Parathyroid adenoma (tissue), 2 donors: Measurements from ENCODE around the gene PLD4.

Experiments
- H2AFZ ChIP-seq: fragments of 300-600 bp; sonication (generic); one replicate; pipeline ENCODE4 v1.7.0; 2017; ENCODE audit warnings: antibody characterized with exemption, mild to moderate bottlenecking
- H3K27ac ChIP-seq: fragments of 300-600 bp; sonication (generic); one replicate; pipeline ENCODE4 v1.7.0; 2017
- H3K27me3 ChIP-seq: fragments of 300-600 bp; sonication (generic); one replicate; pipeline ENCODE4 v1.7.0; 2017; ENCODE audit warnings: low read length; ENCODE audit not compliant: control insufficient read depth, insufficient read depth
- H3K36me3 ChIP-seq: fragments of 300-600 bp; sonication (generic); one replicate; pipeline ENCODE4 v1.7.0; 2017; ENCODE audit warnings: low read length; ENCODE audit not compliant: control insufficient read depth, insufficient read depth
- H3K4me1 ChIP-seq: fragments of 300-600 bp; sonication (generic); one replicate; pipeline ENCODE4 v1.7.0; 2017; ENCODE audit warnings: control low read depth
- H3K4me2 ChIP-seq: fragments of 300-600 bp; sonication (generic); one replicate; pipeline ENCODE4 v1.7.0; 2017; ENCODE audit warnings: low read length
- H3K4me3 ChIP-seq: fragments of 300-600 bp; sonication (generic); one replicate; pipeline ENCODE4 v1.7.0; 2017; ENCODE audit warnings: low read depth, low read length
- H3K79me2 ChIP-seq: fragments of 300-600 bp; sonication (generic); one replicate; pipeline ENCODE4 v1.7.0; 2017; ENCODE audit warnings: control low read depth
- H3K9ac ChIP-seq: fragments of 300-600 bp; sonication (generic); one replicate; pipeline ENCODE4 v1.7.0; 2017; ENCODE audit warnings: mild to moderate bottlenecking
- H3K9me3 ChIP-seq: fragments of 300-600 bp; sonication (generic); one replicate; pipeline ENCODE4 v1.7.0; 2017; ENCODE audit warnings: low read length; ENCODE audit not compliant: control insufficient read depth
- TF ChIP-seq, protein P1 (sequence below): fragments of 300-600 bp; sonication (generic); IDR thresholded peaks from one replicate; pipeline ENCODE4 v1.7.0; 2017; ENCODE audit warnings: antibody characterized with exemption, mild to moderate bottlenecking
- donor health status: primary hyperparathyroidism.

The PLD4 gene

DNA sequence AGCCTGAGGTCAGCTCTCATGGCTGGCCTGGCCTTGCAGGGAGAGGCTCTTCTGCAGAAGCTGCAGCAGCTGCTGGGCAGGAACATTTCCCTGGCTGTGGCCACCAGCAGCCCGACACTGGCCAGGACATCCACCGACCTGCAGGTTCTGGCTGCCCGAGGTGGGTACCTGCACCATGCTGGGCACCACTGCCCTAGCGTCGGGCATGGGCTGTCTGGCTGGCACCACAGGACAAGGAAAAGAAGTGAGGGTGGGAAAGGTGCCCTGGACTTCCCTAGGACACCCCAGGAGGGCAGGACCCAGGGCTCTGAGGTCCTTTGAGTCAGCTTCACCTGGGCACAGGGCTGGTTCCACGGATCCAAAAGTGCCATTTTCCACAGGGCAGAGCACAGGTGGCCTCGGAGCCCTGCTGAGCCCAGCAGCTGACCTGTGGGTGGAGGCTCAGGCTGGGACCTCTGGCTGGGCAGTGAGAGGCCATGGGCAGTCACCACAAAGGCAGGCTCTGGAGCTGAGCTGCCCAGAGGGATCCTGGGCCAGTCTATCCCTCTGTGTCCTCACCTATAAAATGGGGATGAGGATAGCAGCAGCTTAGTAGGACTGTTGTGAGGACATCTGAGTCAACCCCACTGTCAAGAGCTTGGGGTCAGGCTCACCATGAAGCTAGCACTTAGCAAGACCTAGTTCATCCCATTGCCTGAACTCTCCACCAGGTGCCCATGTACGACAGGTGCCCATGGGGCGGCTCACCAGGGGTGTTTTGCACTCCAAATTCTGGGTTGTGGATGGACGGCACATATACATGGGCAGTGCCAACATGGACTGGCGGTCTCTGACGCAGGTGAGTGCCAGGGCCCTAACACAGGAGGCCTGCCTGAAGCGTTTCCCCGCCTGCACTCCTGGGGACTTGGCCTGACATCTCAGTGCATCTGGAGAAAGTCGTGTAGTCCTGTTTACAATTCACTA, 4.9 kb downstream of the PLD4 start:
- TF ChIP-seq, protein P1, sequence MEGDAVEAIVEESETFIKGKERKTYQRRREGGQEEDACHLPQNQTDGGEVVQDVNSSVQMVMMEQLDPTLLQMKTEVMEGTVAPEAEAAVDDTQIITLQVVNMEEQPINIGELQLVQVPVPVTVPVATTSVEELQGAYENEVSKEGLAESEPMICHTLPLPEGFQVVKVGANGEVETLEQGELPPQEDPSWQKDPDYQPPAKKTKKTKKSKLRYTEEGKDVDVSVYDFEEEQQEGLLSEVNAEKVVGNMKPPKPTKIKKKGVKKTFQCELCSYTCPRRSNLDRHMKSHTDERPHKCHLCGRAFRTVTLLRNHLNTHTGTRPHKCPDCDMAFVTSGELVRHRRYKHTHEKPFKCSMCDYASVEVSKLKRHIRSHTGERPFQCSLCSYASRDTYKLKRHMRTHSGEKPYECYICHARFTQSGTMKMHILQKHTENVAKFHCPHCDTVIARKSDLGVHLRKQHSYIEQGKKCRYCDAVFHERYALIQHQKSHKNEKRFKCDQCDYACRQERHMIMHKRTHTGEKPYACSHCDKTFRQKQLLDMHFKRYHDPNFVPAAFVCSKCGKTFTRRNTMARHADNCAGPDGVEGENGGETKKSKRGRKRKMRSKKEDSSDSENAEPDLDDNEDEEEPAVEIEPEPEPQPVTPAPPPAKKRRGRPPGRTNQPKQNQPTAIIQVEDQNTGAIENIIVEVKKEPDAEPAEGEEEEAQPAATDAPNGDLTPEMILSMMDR: no peak
- no peaks in the 10 kb centered on the region for H3K79me2 ChIP-seq
- H3K36me3 ChIP-seq: no peaks in the 10 kb centered on the region
- no peak overlapping the region for H3K4me2 ChIP-seq
- H3K9me3 ChIP-seq: no peaks in the 10 kb centered on the region
- H3K9ac ChIP-seq: no peak overlapping the region
- no peak overlapping the region for H3K4me3 ChIP-seq
- H3K27ac ChIP-seq: no peak overlapping the region
- H3K4me1 ChIP-seq: peaks cover 8% of the 10 kb centered on the region
- no peak overlapping the region for H2AFZ ChIP-seq
- no peaks in the 10 kb centered on the region for H3K27me3 ChIP-seq

DNA sequence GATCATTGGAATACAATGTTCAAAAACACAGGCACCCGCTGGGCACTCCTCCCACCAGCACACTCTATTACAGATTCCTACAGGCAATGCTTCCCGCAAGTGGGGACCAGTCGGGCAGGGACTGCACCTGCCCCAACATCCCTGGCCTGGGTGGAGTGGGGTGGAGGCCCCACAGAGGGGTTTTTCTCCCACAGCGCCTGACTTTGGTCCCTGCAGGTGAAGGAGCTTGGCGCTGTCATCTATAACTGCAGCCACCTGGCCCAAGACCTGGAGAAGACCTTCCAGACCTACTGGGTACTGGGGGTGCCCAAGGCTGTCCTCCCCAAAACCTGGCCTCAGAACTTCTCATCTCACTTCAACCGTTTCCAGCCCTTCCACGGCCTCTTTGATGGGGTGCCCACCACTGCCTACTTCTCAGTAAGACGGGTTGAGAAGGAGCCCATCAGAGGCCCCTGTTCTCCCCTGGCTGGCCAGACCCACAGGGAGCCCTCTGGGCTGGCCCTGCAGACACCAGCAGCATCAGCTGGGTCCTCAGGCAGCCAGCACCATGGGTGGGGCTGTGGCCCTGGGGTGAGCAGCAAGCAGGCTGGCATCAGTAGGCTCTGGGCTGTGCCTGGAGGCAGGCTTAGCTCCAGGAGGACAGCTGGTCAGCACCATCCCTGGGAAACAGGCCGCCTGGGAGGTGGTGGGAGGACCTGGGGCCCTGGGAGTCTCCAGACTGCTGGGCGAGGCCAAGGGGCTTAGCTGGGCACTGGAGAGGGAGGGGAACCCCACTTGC, 6.0 kb downstream of the PLD4 start:
- Histone ChIP-seq H3K79me2 (no peaks in the 10 kb centered on the region), H3K4me1 (peaks cover 20% of the 10 kb centered on the region), H3K27ac (no peak overlapping the region), H3K27me3 (no peaks in the 10 kb centered on the region), H2AFZ (no peak overlapping the region), H3K36me3 (no peaks in the 10 kb centered on the region), H3K4me3 (no peak overlapping the region), H3K9me3 (no peaks in the 10 kb centered on the region), H3K9ac (no peak overlapping the region), H3K4me2 (no peak overlapping the region)
- TF ChIP-seq, protein P1: no peak

DNA sequence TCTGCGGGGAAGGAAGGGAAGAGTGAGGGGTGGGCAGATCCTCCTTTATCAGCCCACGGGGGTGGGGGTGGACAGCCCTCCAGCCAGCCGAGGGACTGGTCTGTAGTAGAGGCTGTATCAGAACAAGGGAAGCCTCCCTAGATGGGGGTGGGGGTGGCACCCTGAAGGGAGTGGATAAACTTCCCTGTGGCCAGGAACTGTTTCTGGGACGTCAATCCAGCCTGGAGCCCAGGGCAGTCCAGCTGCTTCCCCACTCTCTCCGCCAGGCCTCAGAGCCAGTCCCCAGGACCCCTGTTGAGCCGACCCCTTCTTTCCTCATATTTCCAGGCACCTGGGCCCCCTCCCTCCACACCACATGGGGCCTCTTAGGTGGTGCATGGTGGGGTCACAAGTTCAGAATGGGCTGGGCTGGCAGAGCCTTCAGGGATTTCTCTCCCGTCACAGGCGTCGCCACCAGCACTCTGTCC, 6.7 kb downstream of the PLD4 start:
- H3K4me1 ChIP-seq: peaks cover 21% of the 10 kb centered on the region
- no peak overlapping the region for H3K9ac ChIP-seq
- no peaks in the 10 kb centered on the region for H3K79me2 ChIP-seq
- no peak overlapping the region for H2AFZ ChIP-seq
- H3K36me3 ChIP-seq: no peaks in the 10 kb centered on the region
- TF ChIP-seq, protein P1: no peak
- H3K27ac ChIP-seq: no peak overlapping the region
- H3K4me2 ChIP-seq: no peak overlapping the region
- H3K9me3 ChIP-seq: no peaks in the 10 kb centered on the region
- H3K27me3 ChIP-seq: no peaks in the 10 kb centered on the region
- H3K4me3 ChIP-seq: no peak overlapping the region

DNA sequence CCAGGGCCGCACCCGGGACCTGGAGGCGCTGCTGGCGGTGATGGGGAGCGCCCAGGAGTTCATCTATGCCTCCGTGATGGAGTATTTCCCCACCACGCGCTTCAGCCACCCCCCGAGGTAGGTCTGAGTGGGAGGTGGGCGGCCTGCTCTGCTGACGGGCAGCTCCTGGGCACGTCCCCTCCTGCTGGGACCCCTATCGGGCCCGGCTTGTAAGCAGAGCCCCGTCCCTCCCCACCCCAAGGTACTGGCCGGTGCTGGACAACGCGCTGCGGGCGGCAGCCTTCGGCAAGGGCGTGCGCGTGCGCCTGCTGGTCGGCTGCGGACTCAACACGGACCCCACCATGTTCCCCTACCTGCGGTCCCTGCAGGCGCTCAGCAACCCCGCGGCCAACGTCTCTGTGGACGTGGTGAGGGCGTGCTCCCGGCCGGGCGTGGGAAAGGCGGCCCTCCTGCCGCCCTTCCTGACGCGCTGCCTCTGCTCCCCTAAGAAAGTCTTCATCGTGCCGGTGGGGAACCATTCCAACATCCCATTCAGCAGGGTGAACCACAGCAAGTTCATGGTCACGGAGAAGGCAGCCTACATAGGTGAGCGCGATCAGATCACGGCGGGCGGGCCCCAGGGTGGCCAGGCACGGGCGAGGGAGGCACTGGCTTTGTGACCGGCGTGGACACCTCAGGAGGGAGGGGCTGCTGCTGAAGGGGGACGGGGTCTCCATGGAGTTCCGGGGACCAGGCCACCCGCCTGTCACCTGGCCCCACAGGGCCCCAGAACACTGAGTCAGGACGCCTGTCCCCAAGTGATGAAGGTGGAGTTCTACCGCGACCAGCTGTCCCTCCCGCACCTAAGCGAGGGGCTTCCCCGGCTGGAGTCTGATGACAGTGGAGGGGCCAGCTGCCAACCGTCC, 7.3 kb downstream of the PLD4 start:
- H3K9me3 ChIP-seq: no peaks in the 10 kb centered on the region
- H3K4me2 ChIP-seq: no peak overlapping the region
- peak overlapping the region; percentile 15 for H3K27ac ChIP-seq
- peak overlapping the region; percentile 87 for H2AFZ ChIP-seq
- TF ChIP-seq, protein P1: no peak
- H3K9ac ChIP-seq: no peak overlapping the region
- H3K27me3 ChIP-seq: no peaks in the 10 kb centered on the region
- H3K4me1 ChIP-seq: peaks cover 21% of the 10 kb centered on the region
- H3K36me3 ChIP-seq: no peaks in the 10 kb centered on the region
- H3K4me3 ChIP-seq: no peak overlapping the region
- no peaks in the 10 kb centered on the region for H3K79me2 ChIP-seq
